Measurements from ENCODE around the gene NOS1AP. TPM values are rescaled to one million over a fixed set of nuclear protein-coding genes. Genes with fewer than 3 reads are reported as not detected.

NOS1AP gene
- total and polyA plus RNA-seq, 2 donors (not counting 3 experiments of a cell fraction or from before 2014, with no cell fraction given): 1.3 to 5.4 TPM

DNA sequence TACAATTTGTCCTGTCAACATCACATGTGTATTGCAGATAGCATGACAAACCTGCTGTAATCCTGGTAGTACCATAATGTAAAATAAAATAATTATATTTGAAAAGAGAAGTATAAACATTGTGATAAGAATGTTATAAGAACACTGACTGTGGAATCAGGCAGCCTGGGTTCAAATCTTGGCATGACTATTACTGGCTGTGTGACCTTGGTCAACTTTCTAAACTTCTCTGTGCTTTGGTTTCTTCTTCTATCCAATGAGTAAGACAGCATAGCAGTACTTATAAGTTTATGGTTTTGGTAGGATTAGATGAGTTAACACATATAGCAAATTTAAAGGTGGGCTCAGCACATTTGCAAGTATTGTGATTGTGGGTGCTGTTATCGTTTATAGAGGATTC, 147.1 kb downstream of the NOS1AP start:
- ChIA-PET POLR2A (no interaction called here), CTCF (interaction anchor here (0.5 kb wide), 1 partner anchor 311 kb away, joined by 4 read pairs; no protein-coding TSS in a partner anchor)
- Histone ChIP-seq H3K9me1 (replicated peaks; ENCODE audit: control insufficient read depth, extremely low read depth, insufficient read depth, low read length) (no peaks in the 10 kb centered on the region), H3K27ac (ENCODE audit: insufficient read depth, low read depth, low read length) (no peak overlapping the region), H4K20me1 (replicated peaks; ENCODE audit: control insufficient read depth, extremely low read depth, insufficient read depth, low read length) (no peaks in the 10 kb centered on the region), H3K4me1 (ENCODE audit: control insufficient read depth, extremely low read depth, insufficient read depth, low read length) (peaks cover 26% of the 10 kb centered on the region), H2AFZ (ENCODE audit: low read depth, low read length) (no peak overlapping the region), H3K27me3 (ENCODE audit: control insufficient read depth in 2 of 2, insufficient read depth in 2 of 2, low read length in 2 of 2) (no peaks in the 10 kb centered on the region), H3K4me3 (replicated peaks in 1 of 3; ENCODE audit: insufficient read depth in 1 of 3, low read depth in 1 of 3, low read length in 3 of 3) (no peak overlapping the region), H3K79me2 (ENCODE audit: control insufficient read depth, insufficient read depth, low read length) (no peaks in the 10 kb centered on the region), H3K9ac (replicated peaks; ENCODE audit: extremely low read depth, insufficient read depth, low read length) (no peak overlapping the region), H3K36me3 (ENCODE audit: control insufficient read depth in 2 of 2, extremely low read depth in 1 of 2, insufficient read depth in 2 of 2, low read length in 2 of 2) (no peaks in the 10 kb centered on the region), H3K4me2 (ENCODE audit: insufficient read depth, low read length) (no peak overlapping the region), H3K9me3 (replicated peaks; ENCODE audit: control insufficient read depth, insufficient read depth, low read length) (no peaks in the 10 kb centered on the region)
- no peak for DNase-seq (ENCODE audit: low read depth, low spot score)
- intact Hi-C loops (cut with micrococcal nuclease): no loop called here
- TF ChIP-seq POLR2A (IDR thresholded peaks at IDR 0.05; ENCODE audit: low read depth, low read length) (no peak), FOS (IDR thresholded peaks at IDR 0.05; ENCODE audit: borderline replicate concordance, insufficient read depth, low read length) (no peak), MYC (IDR thresholded peaks at IDR 0.05; ENCODE audit: low read depth, low read length) (no peak), GATA2 (IDR thresholded peaks at IDR 0.05; ENCODE audit: insufficient read depth, insufficient read length, low read depth, low read length) (no peak), JUN (IDR thresholded peaks at IDR 0.05; ENCODE audit: borderline replicate concordance, insufficient read depth, insufficient read length, low read depth) (no peak), MAX (IDR thresholded peaks at IDR 0.05; ENCODE audit: insufficient read depth, insufficient read length) (no peak), POLR2AphosphoS5 (IDR thresholded peaks at IDR 0.05; ENCODE audit: insufficient read depth, low read depth, low read length) (no peak), EZH2 (IDR thresholded peaks at IDR 0.05; ENCODE audit: borderline replicate concordance, low read depth, low read length, severe bottlenecking) (no peak)
- TF ChIP-seq, protein P1, sequence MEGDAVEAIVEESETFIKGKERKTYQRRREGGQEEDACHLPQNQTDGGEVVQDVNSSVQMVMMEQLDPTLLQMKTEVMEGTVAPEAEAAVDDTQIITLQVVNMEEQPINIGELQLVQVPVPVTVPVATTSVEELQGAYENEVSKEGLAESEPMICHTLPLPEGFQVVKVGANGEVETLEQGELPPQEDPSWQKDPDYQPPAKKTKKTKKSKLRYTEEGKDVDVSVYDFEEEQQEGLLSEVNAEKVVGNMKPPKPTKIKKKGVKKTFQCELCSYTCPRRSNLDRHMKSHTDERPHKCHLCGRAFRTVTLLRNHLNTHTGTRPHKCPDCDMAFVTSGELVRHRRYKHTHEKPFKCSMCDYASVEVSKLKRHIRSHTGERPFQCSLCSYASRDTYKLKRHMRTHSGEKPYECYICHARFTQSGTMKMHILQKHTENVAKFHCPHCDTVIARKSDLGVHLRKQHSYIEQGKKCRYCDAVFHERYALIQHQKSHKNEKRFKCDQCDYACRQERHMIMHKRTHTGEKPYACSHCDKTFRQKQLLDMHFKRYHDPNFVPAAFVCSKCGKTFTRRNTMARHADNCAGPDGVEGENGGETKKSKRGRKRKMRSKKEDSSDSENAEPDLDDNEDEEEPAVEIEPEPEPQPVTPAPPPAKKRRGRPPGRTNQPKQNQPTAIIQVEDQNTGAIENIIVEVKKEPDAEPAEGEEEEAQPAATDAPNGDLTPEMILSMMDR (IDR thresholded peaks at IDR 0.05; ENCODE audit: extremely low read depth in 1 of 2, insufficient read depth in 1 of 2, low read depth in 1 of 2, low read length in 2 of 2): no peak
- dilution Hi-C loops (cut with MboI; ENCODE audit: extremely low pct_ligation_motif_present, low sequenced_read_pairs): no loop called here
- FAIRE-seq: no peak
- BruUV-seq (replicated peaks): no TSS peak
